ENCODE results near the gene GRIP1. TPM values are rescaled to one million over a fixed set of nuclear protein-coding genes. Genes with fewer than 3 reads are reported as not detected.

The GRIP1 gene
- total and polyA plus RNA-seq, 10 of the 15 experiments (the other 5 are each of a cell fraction or from before 2014, with no cell fraction given), result 0.05 to 0.85 (median 0.50) TPM; not detected in 7

DNA sequence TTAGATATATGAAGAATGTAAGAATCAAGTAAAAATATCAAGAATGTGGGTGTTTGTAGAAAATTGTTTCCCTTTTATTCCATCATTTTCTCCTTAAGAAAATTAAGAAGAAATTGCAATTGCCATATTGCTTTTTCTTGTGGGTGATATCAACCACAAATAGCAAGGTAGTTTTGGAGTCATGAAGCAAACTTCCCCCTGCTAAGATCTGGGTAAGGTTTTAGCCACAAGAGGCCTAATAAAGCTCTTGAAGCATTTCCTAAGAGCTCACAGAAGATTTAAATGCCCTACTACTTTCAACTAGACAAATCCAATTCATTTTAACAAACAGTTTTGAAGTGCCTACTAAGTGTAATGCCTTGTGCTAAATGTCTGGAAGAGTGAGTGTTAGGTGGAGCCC is 2.6 kb downstream of the GRIP1 start:
- in situ Hi-C loops (cut with MboI), result no loop called here
- BruUV-seq (replicated peaks), result no TSS peak
- SMC1A ChIA-PET (ENCODE audit: uncharacterized antibody, unreplicated experiment), result no interaction called here

More for the DNA sequence above, 2.6 kb downstream of the GRIP1 start:
- ChIA-PET CTCF (no interaction called here), POLR2A (no interaction called here), RAD21 (ENCODE audit: unreplicated experiment) (no interaction called here)
- Histone ChIP-seq H3K9me3 (replicated peaks; ENCODE audit: control insufficient read depth, insufficient read depth, low read length) (no peaks in the 10 kb centered on the region), H3K9ac (ENCODE audit: control insufficient read depth, insufficient read depth, low read length) (no peak overlapping the region), H4K20me1 (ENCODE audit: control insufficient read depth, insufficient read depth) (no peaks in the 10 kb centered on the region), H3K4me1 (ENCODE audit: control insufficient read depth, insufficient read depth, low read length) (peaks cover 8% of the 10 kb centered on the region; the same call in 1 of the 2 replicates), H2AFZ (ENCODE audit: control insufficient read depth, low read depth, low read length) (no peak overlapping the region), H3K4me3 (no peak overlapping the region), H3K79me2 (ENCODE audit: control insufficient read depth, insufficient read depth, low read length) (no peaks in the 10 kb centered on the region), H3K36me3 (ENCODE audit: control insufficient read depth in 2 of 2, insufficient read depth in 2 of 2, low read length in 1 of 2) (no peaks in the 10 kb centered on the region), H3K27ac (ENCODE audit: control insufficient read depth, insufficient read depth) (no peak overlapping the region), H3K4me2 (ENCODE audit: control insufficient read depth, insufficient read depth) (no peak overlapping the region), H3K27me3 (replicated peaks in 1 of 2; ENCODE audit: control insufficient read depth in 2 of 2, insufficient read depth in 2 of 2, low read length in 1 of 2) (no peaks in the 10 kb centered on the region)
- no peak for DNase-seq (ENCODE audit: low read depth, low spot score)
- ATAC-seq, result no peak
- intact Hi-C loops (cut with micrococcal nuclease; ENCODE audit: unreplicated experiment), result no loop called here
- TF ChIP-seq RAD21 (IDR thresholded peaks at IDR 0.05; ENCODE audit: insufficient read depth, low read depth, low read length) (0 out of 2 replicates have a peak, but pooled peaks have one; percentile 5), PAX5 (IDR thresholded peaks at IDR 0.05; ENCODE audit: borderline replicate concordance, low read depth, low read length) (no peak), TCF3 (IDR thresholded peaks at IDR 0.05; ENCODE audit: borderline replicate concordance, insufficient read depth, low read depth, low read length) (no peak), ESRRA (IDR thresholded peaks at IDR 0.05; ENCODE audit: low read length) (no peak), RUNX3 (IDR thresholded peaks at IDR 0.05; ENCODE audit: low read length) (peak; percentile 72), HDGF (IDR thresholded peaks at IDR 0.05) (no peak), ZNF207 (IDR thresholded peaks at IDR 0.05; ENCODE audit: borderline replicate concordance) (no peak)
- TF ChIP-seq, protein P1, sequence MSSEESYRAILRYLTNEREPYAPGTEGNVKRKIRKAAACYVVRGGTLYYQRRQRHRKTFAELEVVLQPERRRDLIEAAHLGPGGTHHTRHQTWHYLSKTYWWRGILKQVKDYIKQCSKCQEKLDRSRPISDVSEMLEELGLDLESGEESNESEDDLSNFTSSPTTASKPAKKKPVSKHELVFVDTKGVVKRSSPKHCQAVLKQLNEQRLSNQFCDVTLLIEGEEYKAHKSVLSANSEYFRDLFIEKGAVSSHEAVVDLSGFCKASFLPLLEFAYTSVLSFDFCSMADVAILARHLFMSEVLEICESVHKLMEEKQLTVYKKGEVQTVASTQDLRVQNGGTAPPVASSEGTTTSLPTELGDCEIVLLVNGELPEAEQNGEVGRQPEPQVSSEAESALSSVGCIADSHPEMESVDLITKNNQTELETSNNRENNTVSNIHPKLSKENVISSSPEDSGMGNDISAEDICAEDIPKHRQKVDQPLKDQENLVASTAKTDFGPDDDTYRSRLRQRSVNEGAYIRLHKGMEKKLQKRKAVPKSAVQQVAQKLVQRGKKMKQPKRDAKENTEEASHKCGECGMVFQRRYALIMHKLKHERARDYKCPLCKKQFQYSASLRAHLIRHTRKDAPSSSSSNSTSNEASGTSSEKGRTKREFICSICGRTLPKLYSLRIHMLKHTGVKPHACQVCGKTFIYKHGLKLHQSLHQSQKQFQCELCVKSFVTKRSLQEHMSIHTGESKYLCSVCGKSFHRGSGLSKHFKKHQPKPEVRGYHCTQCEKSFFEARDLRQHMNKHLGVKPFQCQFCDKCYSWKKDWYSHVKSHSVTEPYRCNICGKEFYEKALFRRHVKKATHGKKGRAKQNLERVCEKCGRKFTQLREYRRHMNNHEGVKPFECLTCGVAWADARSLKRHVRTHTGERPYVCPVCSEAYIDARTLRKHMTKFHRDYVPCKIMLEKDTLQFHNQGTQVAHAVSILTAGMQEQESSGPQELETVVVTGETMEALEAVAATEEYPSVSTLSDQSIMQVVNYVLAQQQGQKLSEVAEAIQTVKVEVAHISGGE (CRISPR knock-in tag; IDR thresholded peaks at IDR 0.05), result no peak
- TF ChIP-seq, protein P2, sequence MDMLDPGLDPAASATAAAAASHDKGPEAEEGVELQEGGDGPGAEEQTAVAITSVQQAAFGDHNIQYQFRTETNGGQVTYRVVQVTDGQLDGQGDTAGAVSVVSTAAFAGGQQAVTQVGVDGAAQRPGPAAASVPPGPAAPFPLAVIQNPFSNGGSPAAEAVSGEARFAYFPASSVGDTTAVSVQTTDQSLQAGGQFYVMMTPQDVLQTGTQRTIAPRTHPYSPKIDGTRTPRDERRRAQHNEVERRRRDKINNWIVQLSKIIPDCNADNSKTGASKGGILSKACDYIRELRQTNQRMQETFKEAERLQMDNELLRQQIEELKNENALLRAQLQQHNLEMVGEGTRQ (IDR thresholded peaks at IDR 0.05; ENCODE audit: borderline replicate concordance, low read depth, low read length), result no peak
- no peak for FAIRE-seq

Measured in GM12878 (cell line).